Stomach (tissue), 4 donors: ENCODE results near the gene ZNF831.

Source experiments
- CTCF ChIP-seq, 7 experiments: fragments of 450-650 bp in 4 of 7; fragments of 200-600 bp in 3 of 7; sonication (generic) in 3 of 7; IDR thresholded peaks; one replicate each; pipeline ENCODE4 v1.5.1; 2016 to 2019; ENCODE audit warnings: antibody characterized with exemption in 7 of 7, control low read depth in 2 of 7, mild to moderate bottlenecking in 1 of 7
- EP300 ChIP-seq: sonication (generic); formaldehyde crosslinking; IDR thresholded peaks from one replicate; pipeline ENCODE4 v1.6.1; 2017; ENCODE audit warnings: antibody characterized with exemption
- POLR2A ChIP-seq, 4 donors: fragments of 450-650 bp; IDR thresholded peaks; one replicate each; pipeline ENCODE4 v1.6.1; 2016; ENCODE audit warnings: antibody characterized with exemption in 4 of 4, control low read depth in 2 of 4, mild to moderate bottlenecking in 1 of 4, moderate library complexity in 1 of 4
- POLR2AphosphoS5 ChIP-seq, 3 donors: sonication (generic); formaldehyde crosslinking; IDR thresholded peaks; one replicate each; pipeline ENCODE4 v1.6.1; 2016; ENCODE audit warnings: antibody characterized with exemption in 3 of 3

GRCh38 chr20:59259946-59260345 is 96.3 kb downstream of the ZNF831 start:
- TF ChIP-seq CTCF (IDR thresholded peaks at IDR 0.05), result no peak
- TF ChIP-seq POLR2A (IDR thresholded peaks at IDR 0.05), result no peak
- no peak for TF ChIP-seq EP300
- TF ChIP-seq POLR2AphosphoS5 (IDR thresholded peaks at IDR 0.05), result no peak
